AG10803 (cell line): Measurements from ENCODE around the gene TBX4.

Source experiments
- DNase-seq: peaks from one replicate; pipeline ENCODE4 v3.0.0; 2010; ENCODE audit warnings: low read depth
- H3K4me3 ChIP-seq: 2 replicates; pipeline ENCODE4 v1.5.1; 2011; ENCODE audit warnings: mild to moderate bottlenecking, low read length, control low read depth
- CTCF ChIP-seq: conservative IDR thresholded peaks from 2 replicates; pipeline ENCODE4 v1.5.1; 2011; ENCODE audit warnings: mild to moderate bottlenecking, low read length, control low read depth, inconsistent platforms

The TBX4 gene

GRCh38 chr17:61533797-61534196 lies 81.6 kb downstream of the TBX4 start:
- no peak for DNase-seq
- H3K4me3 ChIP-seq: no peak overlapping the region
- TF ChIP-seq CTCF: no peak

GRCh38 chr17:61534414-61534813 lies 82.2 kb downstream of the TBX4 start:
- TF ChIP-seq CTCF: no peak
- no peak overlapping the region for H3K4me3 ChIP-seq
- DNase-seq: no peak
